IMR-90 (cell line): ENCODE results near the gene UBAC1. TPM values are rescaled to one million over a fixed set of nuclear protein-coding genes. Genes with fewer than 3 reads are reported as not detected.

Source experiments
- ATAC-seq: fragments of 200-7000 bp; cut with Tn5 transposase; 2 replicates; pipeline ENCODE4 v1.9.1; 2020; ENCODE audit warnings: low read depth, mild to moderate bottlenecking, moderate library complexity
- BruUV-seq: library from RNA; stranded (reverse); fragments of 400-500 nt; replicated peaks from 2 replicates; lab custom pipeline; 2021; lab: Mats Ljungman, UMichigan
- CTCF ChIA-PET: fragments of 300-600 bp; formaldehyde crosslinking; extraction: SDS; loops from one replicate; lab custom pipeline; 2021; ENCODE audit warnings: antibody characterized with exemption; lab: Yijun Ruan, JAX
- POLR2A ChIA-PET: fragments of 300-600 bp; sonication (Branson Sonifier 250); formaldehyde crosslinking; loops from one replicate; lab custom pipeline; 2022; ENCODE audit warnings: antibody characterized with exemption; ENCODE audit not compliant: unreplicated experiment; lab: Charles Lee
- DNase-seq: peaks from one replicate; pipeline ENCODE4 v3.0.0; 2013
- H2AFZ ChIP-seq: replicated peaks from 2 replicates; pipeline ENCODE3; 2013; ENCODE audit warnings: low read length, mild to moderate bottlenecking; ENCODE audit not compliant: poor library complexity
- H2AK5ac ChIP-seq: 2 replicates; pipeline ENCODE4 v1.6.1; 2013; ENCODE audit warnings: low read depth, low read length, inconsistent platforms
- H2AK9ac ChIP-seq: replicated peaks from 2 replicates; pipeline ENCODE3; 2013; ENCODE audit warnings: mild to moderate bottlenecking, low read depth, low read length, moderate library complexity; ENCODE audit not compliant: poor library complexity
- H2BK120ac ChIP-seq: 2 replicates; pipeline ENCODE4 v1.6.1; 2013; ENCODE audit warnings: low read depth, low read length, inconsistent platforms
- H2BK15ac ChIP-seq: 3 replicates; pipeline ENCODE4 v1.6.1; 2013; ENCODE audit warnings: low read depth, low read length, inconsistent platforms
- H2BK20ac ChIP-seq: 2 replicates; pipeline ENCODE4 v1.6.1; 2013; ENCODE audit warnings: low read depth, mild to moderate bottlenecking, inconsistent platforms, low read length, moderate library complexity
- H2BK5ac ChIP-seq: 2 replicates; pipeline ENCODE4 v1.6.1; 2013; ENCODE audit warnings: mild to moderate bottlenecking, low read depth, low read length, inconsistent platforms; ENCODE audit not compliant: poor library complexity, severe bottlenecking
- H3K14ac ChIP-seq: replicated peaks from 2 replicates; pipeline ENCODE4 v1.6.1; 2013; ENCODE audit warnings: low read depth, low read length, inconsistent platforms
- H3K18ac ChIP-seq: 2 replicates; pipeline ENCODE4 v1.6.1; 2013; ENCODE audit warnings: low read depth, low read length, control low read depth
- H3K23ac ChIP-seq: 2 replicates; pipeline ENCODE4 v1.6.1; 2013; ENCODE audit warnings: low read depth, low read length, inconsistent platforms
- H3K27ac ChIP-seq: 2 replicates; pipeline ENCODE4 v1.5.1; 2013; ENCODE audit warnings: mild to moderate bottlenecking, control low read depth, low read length; ENCODE audit not compliant: insufficient read depth
- H3K27me3 ChIP-seq: 2 replicates; pipeline ENCODE4 v1.6.1; 2013; ENCODE audit warnings: low read length; ENCODE audit not compliant: control insufficient read depth, insufficient read depth
- H3K36me3 ChIP-seq: 2 replicates; pipeline ENCODE4 v1.6.1; 2013; ENCODE audit warnings: low read length, mixed read lengths; ENCODE audit not compliant: control insufficient read depth, insufficient read depth
- H3K4ac ChIP-seq: 2 replicates; pipeline ENCODE4 v1.6.1; 2013; ENCODE audit warnings: low read depth, low read length, inconsistent platforms
- H3K4me1 ChIP-seq: 2 replicates; pipeline ENCODE4 v1.6.1; 2013; ENCODE audit warnings: low read length, mixed read lengths; ENCODE audit not compliant: control insufficient read depth, insufficient read depth
- H3K4me2 ChIP-seq: 2 replicates; pipeline ENCODE4 v1.6.1; 2013; ENCODE audit warnings: low read depth, mild to moderate bottlenecking, control low read depth, low read length, moderate library complexity
- H3K4me3 ChIP-seq: 2 replicates; pipeline ENCODE4 v1.5.1; 2013; ENCODE audit warnings: low read depth, mild to moderate bottlenecking, control low read depth, low read length, moderate library complexity; ENCODE audit not compliant: insufficient read depth
- H3K56ac ChIP-seq: 2 replicates; pipeline ENCODE4 v1.6.1; 2013; ENCODE audit warnings: low read length, inconsistent platforms; ENCODE audit not compliant: insufficient read depth; ENCODE audit errors: extremely low read depth
- H3K79me1 ChIP-seq, 2 experiments: 2 replicates each; pipeline ENCODE4 v1.6.1; 2013; ENCODE audit warnings: low read length in 2 of 2, inconsistent platforms in 1 of 2, low read depth in 1 of 2
- H3K9ac ChIP-seq: 2 replicates; pipeline ENCODE4 v1.6.1; 2013; ENCODE audit warnings: low read depth, low read length, control low read depth
- H3K9me1 ChIP-seq: 2 replicates; pipeline ENCODE4 v1.6.1; 2013; ENCODE audit warnings: low read length, inconsistent platforms; ENCODE audit not compliant: insufficient read depth
- H3K9me3 ChIP-seq: 2 replicates; pipeline ENCODE4 v1.6.1; 2013; ENCODE audit warnings: low read length; ENCODE audit not compliant: control insufficient read depth, insufficient read depth
- H4K20me1 ChIP-seq: 2 replicates; pipeline ENCODE4 v1.6.1; 2013; ENCODE audit warnings: low read length, inconsistent platforms; ENCODE audit not compliant: insufficient read depth
- H4K5ac ChIP-seq: 2 replicates; pipeline ENCODE4 v1.6.1; 2013; ENCODE audit warnings: mild to moderate bottlenecking, low read depth, low read length, control low read depth
- H4K8ac ChIP-seq, 2 experiments: 2 replicates each; pipeline ENCODE4 v1.6.1; 2013; ENCODE audit warnings: low read depth in 2 of 2, low read length in 2 of 2, control low read depth in 1 of 2, inconsistent platforms in 1 of 2
- H4K91ac ChIP-seq: 2 replicates; pipeline ENCODE4 v1.6.1; 2013; ENCODE audit warnings: low read depth, low read length, inconsistent platforms; ENCODE audit not compliant: insufficient read depth
- BHLHE40 ChIP-seq: fragments of 150-350 bp; IDR thresholded peaks from 2 replicates; pipeline ENCODE4 v1.6.1; 2016; ENCODE audit warnings: mild to moderate bottlenecking, low read depth, low read length
- CEBPB ChIP-seq: IDR thresholded peaks from 2 replicates; pipeline ENCODE4 v1.6.1; 2012; ENCODE audit warnings: low read depth, low read length, improper control_type of control experiment
- CHD1 ChIP-seq: IDR thresholded peaks from 2 replicates; pipeline ENCODE4 v1.6.1; 2012; ENCODE audit warnings: low read depth, low read length, improper control_type of control experiment
- ELK1 ChIP-seq: fragments of 150-350 bp; IDR thresholded peaks from 2 replicates; pipeline ENCODE4 v1.6.1; 2016; ENCODE audit warnings: low read depth, mild to moderate bottlenecking, low read length, moderate library complexity, borderline replicate concordance
- FOS ChIP-seq: fragments of 150-350 bp; IDR thresholded peaks from 2 replicates; pipeline ENCODE4 v1.6.1; 2016; ENCODE audit warnings: low read depth, low read length
- MAFK ChIP-seq: IDR thresholded peaks from 2 replicates; pipeline ENCODE4 v1.6.1; 2012; ENCODE audit warnings: low read depth, low read length, improper control_type of control experiment
- MAZ ChIP-seq: IDR thresholded peaks from 2 replicates; pipeline ENCODE4 v1.6.1; 2012; ENCODE audit warnings: low read depth, mild to moderate bottlenecking, low read length, improper control_type of control experiment, moderate library complexity, borderline replicate concordance
- MXI1 ChIP-seq: IDR thresholded peaks from 2 replicates; pipeline ENCODE4 v1.6.1; 2012; ENCODE audit warnings: low read depth, mild to moderate bottlenecking, low read length, moderate library complexity, borderline replicate concordance
- NFE2L2 ChIP-seq: fragments of 150-350 bp; IDR thresholded peaks from 2 replicates; pipeline ENCODE4 v1.6.1; 2016; ENCODE audit warnings: low read depth, mild to moderate bottlenecking, low read length
- POLR2A ChIP-seq: IDR thresholded peaks from 2 replicates; pipeline ENCODE4 v1.6.1; 2012; ENCODE audit warnings: mild to moderate bottlenecking, low read depth, low read length
- RAD21 ChIP-seq: IDR thresholded peaks from 2 replicates; pipeline ENCODE4 v1.6.1; 2012; ENCODE audit warnings: low read length, improper control_type of control experiment
- RCOR1 ChIP-seq: IDR thresholded peaks from 2 replicates; pipeline ENCODE4 v1.6.1; 2012; ENCODE audit warnings: mild to moderate bottlenecking, low read length, improper control_type of control experiment; ENCODE audit not compliant: insufficient replicate concordance
- RFX5 ChIP-seq: IDR thresholded peaks from 2 replicates; pipeline ENCODE4 v1.8.0; 2012; ENCODE audit warnings: low read depth, mild to moderate bottlenecking, low read length, moderate library complexity
- SMC3 ChIP-seq: fragments of 150-350 bp; IDR thresholded peaks from 2 replicates; pipeline ENCODE4 v1.6.1; 2016; ENCODE audit warnings: low read depth, mild to moderate bottlenecking, antibody characterized with exemption, low read length, moderate library complexity
- WGBS, 2 experiments: methylation state at CpG; one replicate each; pipeline versions ENCODE4 v1.1.5 to v1.1.7; 2013; ENCODE audit warnings: missing lambda C conversion rate in 2 of 2; ENCODE audit not compliant: insufficient read length in 1 of 2; ENCODE audit errors: extremely low coverage in 2 of 2; 5-methylcytosine and 5-hydroxymethylcytosine counted together
- dilution Hi-C: fragments of 300-500 bp; cut with HindIII; formaldehyde crosslinking; loops from one replicate; pipeline ENCODE4 v1.14.3; 2018; ENCODE audit warnings: low sequenced_read_pairs; ENCODE audit not compliant: unreplicated experiment
- in situ Hi-C: fragments of 300-500 bp; cut with MboI; formaldehyde crosslinking; loops from 3 replicates; pipeline ENCODE4 v1.14.3; 2019; ENCODE audit warnings: low sequenced_read_pairs, inconsistent platforms, mixed read lengths
- intact Hi-C: fragments of 100-400 bp; cut with micrococcal nuclease; formaldehyde crosslinking; loops from 2 replicates; pipeline ENCODE4 v1.10.0; 2022
- polyA plus RNA-seq, 3 experiments: library from polyadenylated mRNA; depleted of rRNA; stranded (reverse); fragments of >200 nt; gene quantifications; 2 replicates each; pipeline ENCODE4 v1.2.3, GENCODE V29; 2012; ENCODE audit warnings: low replicate concordance in 1 of 3
- total RNA-seq: library from RNA; depleted of rRNA; stranded (reverse); fragments of >200 nt; gene quantifications from 2 replicates; pipeline ENCODE4 v1.2.3, GENCODE V29; 2012
- TF ChIP-seq, protein P1 (sequence below): fragments of 150-350 bp; IDR thresholded peaks from 2 replicates; pipeline ENCODE4 v1.6.1; 2017; ENCODE audit warnings: mild to moderate bottlenecking, antibody characterized with exemption, low read length, low read depth
- TF ChIP-seq, protein P2 (sequence below): conservative IDR thresholded peaks from 2 replicates; pipeline ENCODE4 v1.5.1; 2012; ENCODE audit warnings: mild to moderate bottlenecking, low read depth, low read length, improper control_type of control experiment

UBAC1 gene
- total and polyA plus RNA-seq, 2 of the 4 experiments (the other 2 are of a cell fraction) = 25.3 to 33.9 TPM

GRCh38 chr9:136004712-136005111 lies 43.5 kb upstream of the UBAC1 start:
- H4K8ac ChIP-seq = no peak overlapping the region
- no peak overlapping the region for H2BK120ac ChIP-seq
- ATAC-seq = no peak
- BruUV-seq = no TSS peak
- 0 out of 2 replicates have a peak, but pooled peaks cover 3% of the 10 kb centered on the region for H3K9me1 ChIP-seq
- peaks cover 5% of the 10 kb centered on the region for H3K36me3 ChIP-seq
- intact Hi-C loops = no loop called here
- no peak overlapping the region for H3K4me2 ChIP-seq
- TF ChIP-seq FOS (no peak), RFX5 (no peak), BHLHE40 (no peak), RCOR1 (no peak), RAD21 (no peak), ELK1 (no peak), MXI1 (no peak), CHD1 (no peak), NFE2L2 (no peak), SMC3 (no peak), CEBPB (no peak), MAZ (no peak), MAFK (no peak), POLR2A (no peak)
- TF ChIP-seq, protein P1, sequence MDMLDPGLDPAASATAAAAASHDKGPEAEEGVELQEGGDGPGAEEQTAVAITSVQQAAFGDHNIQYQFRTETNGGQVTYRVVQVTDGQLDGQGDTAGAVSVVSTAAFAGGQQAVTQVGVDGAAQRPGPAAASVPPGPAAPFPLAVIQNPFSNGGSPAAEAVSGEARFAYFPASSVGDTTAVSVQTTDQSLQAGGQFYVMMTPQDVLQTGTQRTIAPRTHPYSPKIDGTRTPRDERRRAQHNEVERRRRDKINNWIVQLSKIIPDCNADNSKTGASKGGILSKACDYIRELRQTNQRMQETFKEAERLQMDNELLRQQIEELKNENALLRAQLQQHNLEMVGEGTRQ = no peak
- TF ChIP-seq, protein P2, sequence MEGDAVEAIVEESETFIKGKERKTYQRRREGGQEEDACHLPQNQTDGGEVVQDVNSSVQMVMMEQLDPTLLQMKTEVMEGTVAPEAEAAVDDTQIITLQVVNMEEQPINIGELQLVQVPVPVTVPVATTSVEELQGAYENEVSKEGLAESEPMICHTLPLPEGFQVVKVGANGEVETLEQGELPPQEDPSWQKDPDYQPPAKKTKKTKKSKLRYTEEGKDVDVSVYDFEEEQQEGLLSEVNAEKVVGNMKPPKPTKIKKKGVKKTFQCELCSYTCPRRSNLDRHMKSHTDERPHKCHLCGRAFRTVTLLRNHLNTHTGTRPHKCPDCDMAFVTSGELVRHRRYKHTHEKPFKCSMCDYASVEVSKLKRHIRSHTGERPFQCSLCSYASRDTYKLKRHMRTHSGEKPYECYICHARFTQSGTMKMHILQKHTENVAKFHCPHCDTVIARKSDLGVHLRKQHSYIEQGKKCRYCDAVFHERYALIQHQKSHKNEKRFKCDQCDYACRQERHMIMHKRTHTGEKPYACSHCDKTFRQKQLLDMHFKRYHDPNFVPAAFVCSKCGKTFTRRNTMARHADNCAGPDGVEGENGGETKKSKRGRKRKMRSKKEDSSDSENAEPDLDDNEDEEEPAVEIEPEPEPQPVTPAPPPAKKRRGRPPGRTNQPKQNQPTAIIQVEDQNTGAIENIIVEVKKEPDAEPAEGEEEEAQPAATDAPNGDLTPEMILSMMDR = no peak
- DNase-seq = no peak
- H3K9ac ChIP-seq = no peak overlapping the region
- H2BK20ac ChIP-seq = no peak overlapping the region
- POLR2A ChIA-PET = no interaction called here
- peaks cover 23% of the 10 kb centered on the region for H3K4me1 ChIP-seq
- H2AK9ac ChIP-seq = no peak overlapping the region
- no peak overlapping the region for H3K56ac ChIP-seq
- 93% methylated on average over 3 of the region's 15 CpGs; no CpG with 5 or more reads in 1 of the 2 experiments for WGBS, 2 experiments
- CTCF ChIA-PET = no interaction called here
- H4K20me1 ChIP-seq = peaks cover 7% of the 10 kb centered on the region; the same call in 1 of the 2 replicates
- H4K5ac ChIP-seq = no peak overlapping the region
- no peak overlapping the region for H2AK5ac ChIP-seq
- dilution Hi-C loops = no loop called here
- no peak overlapping the region for H3K4me3 ChIP-seq
- in situ Hi-C loops = no loop called here
- H2BK5ac ChIP-seq = no peak overlapping the region
- H3K18ac ChIP-seq = no peak overlapping the region
- no peaks in the 10 kb centered on the region for H3K27me3 ChIP-seq
- H3K23ac ChIP-seq = no peak overlapping the region
- no peaks in the 10 kb centered on the region for H3K9me3 ChIP-seq
- H2BK15ac ChIP-seq = no peak overlapping the region
- no peak overlapping the region for H3K27ac ChIP-seq
- H3K4ac ChIP-seq = no peak overlapping the region; the same call in 1 of the 2 replicates
- H3K14ac ChIP-seq = no peak overlapping the region
- no peak overlapping the region for H4K91ac ChIP-seq
- no peak overlapping the region for H2AFZ ChIP-seq
- H3K79me1 ChIP-seq = peaks cover 4 to 15% of the 10 kb centered on the region in 2 experiments; a peak in 3 of 4 replicates
